GM19025 (cell line): ENCODE results near the gene AUTS2.

Experiments
- ATAC-seq: cut with Tn5 transposase; IDR thresholded peaks from one replicate; pipeline ENCODE4 v1.9.1; 2021; ENCODE audit warnings: mild to moderate bottlenecking, low read depth, moderate library complexity; ENCODE audit not compliant: unreplicated experiment

Gene AUTS2

DNA sequence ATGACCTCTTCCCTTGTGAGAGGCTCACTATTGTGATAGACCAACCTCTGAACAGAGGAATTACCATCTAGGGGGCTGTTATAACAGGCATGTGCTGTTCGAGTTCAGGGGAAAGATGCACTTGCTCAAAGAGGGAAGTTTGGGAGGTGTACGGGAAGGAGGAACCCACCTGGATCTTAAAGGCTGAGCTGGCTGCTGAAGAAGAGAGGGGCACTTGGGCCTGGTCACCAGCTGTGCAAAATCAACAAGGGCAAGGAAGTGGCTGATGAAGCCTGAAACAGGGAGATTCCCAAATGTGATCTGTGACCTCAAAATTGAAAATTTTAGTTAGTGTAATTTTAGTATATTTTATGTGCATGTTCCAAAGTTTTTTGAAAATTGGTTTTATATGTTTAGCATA lies 407.2 kb downstream of the AUTS2 start:
- ATAC-seq, result no peak

DNA sequence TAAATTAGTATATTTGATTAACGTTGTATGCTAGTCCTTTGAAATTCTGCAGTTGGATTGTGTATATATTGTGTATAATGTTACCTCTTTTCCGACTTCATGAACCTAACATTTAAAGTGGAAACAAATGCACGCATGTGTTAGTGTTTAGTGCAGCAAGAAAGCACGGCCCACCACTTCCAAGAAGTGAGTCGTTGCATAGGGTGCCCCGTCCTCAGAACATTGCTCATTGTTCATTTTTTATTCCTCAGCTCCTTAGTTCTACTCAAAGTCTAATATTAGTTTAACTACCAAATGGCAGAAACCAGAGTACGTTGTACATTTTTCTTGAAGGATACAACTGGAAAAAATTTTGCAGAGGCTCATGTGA lies 407.6 kb downstream of the AUTS2 start:
- ATAC-seq, result no peak

DNA sequence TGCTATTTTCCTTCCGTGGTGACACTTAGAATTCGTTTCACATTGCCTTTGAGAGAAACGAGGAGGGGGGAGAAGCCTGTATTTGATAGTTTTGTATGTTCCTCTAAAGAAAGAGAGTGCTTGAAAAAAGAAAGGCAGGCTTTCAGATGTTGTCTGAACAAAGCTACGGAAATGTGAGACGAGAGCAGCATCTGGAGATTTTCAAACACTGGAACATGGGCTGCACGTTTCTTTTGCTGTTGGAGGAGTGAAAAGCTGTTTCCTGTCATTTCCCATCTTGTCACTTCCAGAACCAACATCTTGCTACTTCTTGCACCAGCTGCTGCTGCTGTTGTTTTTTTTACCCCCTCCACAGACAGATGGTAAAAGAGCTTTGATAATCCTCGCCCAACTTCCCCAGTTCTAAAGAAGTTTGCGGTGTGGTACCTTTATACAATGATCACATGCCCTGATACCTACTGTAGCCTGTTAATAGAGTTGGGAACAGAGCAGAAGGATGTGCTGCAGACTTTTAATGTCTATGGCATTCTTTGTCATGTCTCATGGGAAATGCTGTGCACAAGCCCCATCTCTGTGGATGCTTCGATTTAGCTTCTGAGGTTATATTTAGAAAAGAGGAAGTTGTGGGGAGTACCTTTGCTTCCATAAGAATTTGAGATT lies 408.1 kb downstream of the AUTS2 start:
- ATAC-seq, result no peak

- ATAC-seq, result no peak
These were observed 410.2 kb downstream of the AUTS2 start for GRCh38 chr7:70008466-70008865.

DNA sequence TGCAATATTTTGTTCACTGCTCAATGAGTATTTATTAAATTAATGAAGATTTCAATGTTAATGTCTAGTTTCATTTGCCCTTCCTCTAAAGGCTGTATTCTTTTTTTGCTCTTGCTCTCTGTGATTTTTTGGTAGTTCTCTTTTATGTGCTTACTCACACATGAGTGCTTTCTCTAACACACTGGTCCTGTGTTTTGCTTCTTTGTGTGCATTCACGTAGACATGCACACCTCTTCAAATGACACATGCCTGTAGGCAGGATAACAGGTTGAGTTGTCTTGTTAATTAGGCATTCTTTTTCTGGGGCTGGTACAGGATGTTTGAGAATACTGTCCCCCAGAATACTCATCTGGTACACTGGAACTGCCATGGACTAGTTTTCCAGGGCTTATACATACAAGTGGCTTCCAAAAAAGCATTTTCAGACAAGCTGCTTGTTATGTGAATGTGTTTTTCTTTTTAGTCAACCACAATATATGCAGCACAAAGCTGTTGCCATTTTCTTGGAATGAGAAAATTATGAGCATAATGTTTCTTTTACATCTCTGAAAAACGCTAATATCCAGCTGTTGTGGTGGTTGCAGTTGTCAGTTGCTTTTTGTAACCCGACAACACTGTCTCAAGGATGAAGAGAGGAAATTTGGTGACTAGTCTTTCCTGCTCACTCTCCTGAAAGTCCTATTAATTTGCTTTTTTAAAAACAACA lies 416.4 kb downstream of the AUTS2 start:
- no peak for ATAC-seq

DNA sequence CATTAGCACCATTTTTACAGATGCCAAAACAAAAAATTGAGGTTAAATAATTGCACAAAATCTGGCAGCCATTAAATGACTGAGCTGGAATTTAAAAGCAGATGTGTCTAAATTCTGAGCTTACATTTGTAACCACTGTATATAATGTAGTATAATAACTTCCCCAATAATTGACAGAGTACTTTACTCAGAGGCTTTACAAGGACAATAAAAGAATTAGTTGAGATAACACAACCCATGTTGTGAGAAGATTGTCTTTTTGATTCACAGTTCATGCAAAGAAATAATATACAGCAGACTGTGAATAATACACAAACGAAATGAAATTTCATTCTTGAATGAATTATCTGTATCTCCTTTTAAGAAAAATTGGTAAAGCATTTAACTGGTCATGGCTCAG lies 417.1 kb downstream of the AUTS2 start:
- ATAC-seq, result no peak

DNA sequence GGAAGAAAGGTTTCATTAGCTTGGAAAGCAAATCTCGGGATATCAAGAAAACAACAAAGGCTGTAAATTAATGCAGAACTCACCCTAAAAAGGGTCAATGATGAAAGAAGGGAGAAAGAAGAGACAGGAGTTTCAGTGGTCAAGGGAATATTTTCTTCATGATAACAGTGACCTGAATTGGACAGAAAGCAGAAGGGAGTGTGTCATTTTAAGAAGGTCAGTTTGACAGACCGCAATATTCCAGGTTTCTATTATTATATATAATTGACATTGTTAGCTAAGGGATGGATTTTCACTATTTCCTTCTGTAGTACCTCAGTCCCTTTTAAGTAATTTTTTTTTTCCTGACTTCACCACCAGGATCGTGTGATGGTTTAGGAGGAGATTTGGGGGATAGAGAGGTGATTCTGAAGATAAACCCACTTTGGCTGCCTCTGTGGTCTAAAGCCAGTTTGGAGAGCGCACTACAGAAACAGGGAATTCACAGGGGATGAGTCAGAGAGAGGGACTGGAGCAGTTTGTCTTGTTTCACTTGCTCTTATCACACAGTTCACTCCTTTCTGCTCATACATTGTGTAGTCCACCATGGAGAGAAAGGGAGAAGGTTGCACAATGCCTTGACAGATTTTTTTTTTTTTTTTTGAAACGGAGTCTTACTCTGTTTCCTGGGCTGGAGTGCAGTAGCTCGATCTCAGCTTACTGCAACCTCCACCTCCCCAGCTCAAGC lies 417.9 kb downstream of the AUTS2 start:
- ATAC-seq, result no peak

GRCh38 chr7:70017357-70017756 lies 419.1 kb downstream of the AUTS2 start:
- no peak for ATAC-seq

- ATAC-seq, result no peak
These were observed 420.4 kb downstream of the AUTS2 start for GRCh38 chr7:70018700-70019099.

GRCh38 chr7:70027867-70028266 lies 429.6 kb downstream of the AUTS2 start:
- ATAC-seq, result no peak

DNA sequence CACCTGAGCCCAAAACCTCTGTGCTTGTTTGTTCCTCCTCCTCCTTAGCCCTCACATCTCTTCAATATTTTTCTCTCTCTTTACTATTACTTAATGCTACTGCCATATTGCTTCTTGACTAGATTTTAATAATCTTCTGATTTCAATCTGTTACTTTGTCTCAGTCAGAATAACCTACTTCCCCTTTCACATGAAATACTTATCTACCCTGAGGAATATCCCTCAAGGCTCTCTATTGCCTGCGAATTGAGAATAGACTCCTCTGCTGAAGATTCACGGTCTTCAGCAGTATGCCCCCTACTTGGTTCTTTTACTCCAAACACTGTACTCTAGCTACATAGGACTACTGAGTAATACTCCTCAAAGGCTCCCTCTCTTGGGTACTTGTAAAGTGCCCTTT lies 430.3 kb downstream of the AUTS2 start:
- no peak for ATAC-seq

GRCh38 chr7:70029993-70030392 lies 431.7 kb downstream of the AUTS2 start:
- no peak for ATAC-seq

GRCh38 chr7:70030745-70031144 lies 432.5 kb downstream of the AUTS2 start:
- ATAC-seq, result no peak

DNA sequence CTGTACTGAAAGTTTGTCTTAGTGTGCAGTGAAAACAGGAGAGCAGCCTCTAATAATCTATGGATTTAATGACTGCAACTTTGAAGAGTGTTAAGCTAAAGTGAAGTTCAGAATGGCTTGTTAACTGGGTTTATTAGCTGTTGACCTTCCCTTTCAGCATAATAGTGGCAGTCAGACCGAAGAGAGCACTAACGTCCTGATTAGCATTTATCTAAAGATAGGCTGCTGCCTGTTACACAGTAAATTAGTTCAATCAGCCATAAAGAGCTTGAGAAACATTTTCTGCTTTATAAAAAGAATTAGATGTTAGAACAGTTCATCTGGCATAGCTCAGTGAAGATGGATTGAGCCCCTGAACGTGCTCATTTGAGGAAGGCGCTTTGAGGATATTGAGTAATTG lies 433.0 kb downstream of the AUTS2 start:
- ATAC-seq, result no peak

DNA sequence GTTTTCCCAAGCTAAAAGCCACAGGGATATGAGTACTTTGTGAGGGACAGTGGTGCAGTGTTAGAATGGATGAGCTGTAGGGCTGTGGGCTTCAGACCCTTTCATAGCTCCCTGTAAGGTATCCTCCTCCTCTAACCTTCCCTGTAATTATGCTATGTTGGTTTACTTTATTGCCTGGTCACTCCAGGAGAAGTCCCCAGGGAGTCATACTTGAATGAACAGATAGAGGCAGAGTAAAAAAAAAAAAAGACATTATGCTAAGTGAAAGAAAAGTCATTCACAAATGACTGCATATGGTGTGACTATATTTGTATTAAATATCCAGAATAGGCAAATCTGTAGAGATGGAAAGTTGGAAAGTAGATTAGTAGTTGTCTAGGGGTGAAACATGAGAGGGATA lies 434.4 kb downstream of the AUTS2 start:
- no peak for ATAC-seq

DNA sequence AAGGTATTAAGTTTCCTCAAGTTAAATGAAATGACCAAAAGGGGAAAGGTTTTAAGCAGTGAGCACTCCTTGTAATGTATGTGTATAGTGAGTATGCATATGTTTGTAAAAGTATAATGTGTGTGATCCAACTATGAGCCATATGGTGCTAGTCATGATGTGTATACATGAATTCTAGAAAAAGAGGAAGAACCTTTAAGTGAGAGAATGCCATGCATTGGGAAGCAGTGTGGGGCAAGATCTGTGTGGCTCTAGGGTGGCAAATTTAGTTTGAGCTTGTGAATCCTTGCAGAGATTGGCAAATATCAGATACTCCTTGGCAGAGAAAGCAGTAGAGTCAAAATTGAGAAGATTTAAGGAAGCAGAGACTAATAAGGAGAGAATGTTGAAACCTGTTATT lies 435.0 kb downstream of the AUTS2 start:
- ATAC-seq, result no peak

GRCh38 chr7:70034999-70035398 lies 436.7 kb downstream of the AUTS2 start:
- no peak for ATAC-seq

DNA sequence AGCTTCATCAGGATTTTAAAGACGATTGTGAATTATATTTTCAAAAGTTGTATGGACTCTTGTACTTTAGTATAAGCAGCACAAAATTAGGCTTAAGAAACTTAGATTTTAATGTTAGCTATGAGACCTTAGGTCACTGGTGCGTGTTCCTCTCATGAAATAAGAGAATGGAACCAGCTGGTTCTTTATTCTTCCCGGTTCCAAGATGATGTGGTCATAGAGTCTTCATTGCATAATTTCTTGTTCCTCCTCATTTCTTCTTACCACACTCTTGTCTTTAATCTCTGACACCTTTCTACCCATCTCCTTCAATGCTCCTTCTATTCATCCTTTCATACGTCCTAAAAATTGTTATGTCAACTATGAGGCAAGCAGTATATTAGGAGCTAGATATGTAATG lies 437.2 kb downstream of the AUTS2 start:
- ATAC-seq, result no peak

- no peak for ATAC-seq
These were observed 437.7 kb downstream of the AUTS2 start for GRCh38 chr7:70035955-70036354.

DNA sequence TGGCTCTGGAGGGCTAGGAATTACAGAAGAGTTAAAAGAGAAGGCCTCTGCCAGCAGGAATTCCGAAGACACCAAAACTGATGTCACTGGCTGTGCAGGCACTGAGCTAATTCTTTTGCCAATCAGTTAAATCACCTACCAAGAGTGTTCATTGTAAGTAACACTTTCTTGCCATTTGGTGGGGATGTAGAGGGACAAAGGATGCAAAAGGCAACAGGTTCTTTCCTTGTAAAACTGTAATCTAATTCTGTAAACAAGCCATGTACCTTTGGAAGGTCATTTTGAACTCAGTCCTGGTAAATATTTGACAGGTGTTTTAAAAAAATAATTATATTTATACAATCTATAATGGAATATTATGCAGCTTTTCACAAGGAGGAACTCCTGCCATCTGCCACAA lies 438.4 kb downstream of the AUTS2 start:
- ATAC-seq, result no peak

DNA sequence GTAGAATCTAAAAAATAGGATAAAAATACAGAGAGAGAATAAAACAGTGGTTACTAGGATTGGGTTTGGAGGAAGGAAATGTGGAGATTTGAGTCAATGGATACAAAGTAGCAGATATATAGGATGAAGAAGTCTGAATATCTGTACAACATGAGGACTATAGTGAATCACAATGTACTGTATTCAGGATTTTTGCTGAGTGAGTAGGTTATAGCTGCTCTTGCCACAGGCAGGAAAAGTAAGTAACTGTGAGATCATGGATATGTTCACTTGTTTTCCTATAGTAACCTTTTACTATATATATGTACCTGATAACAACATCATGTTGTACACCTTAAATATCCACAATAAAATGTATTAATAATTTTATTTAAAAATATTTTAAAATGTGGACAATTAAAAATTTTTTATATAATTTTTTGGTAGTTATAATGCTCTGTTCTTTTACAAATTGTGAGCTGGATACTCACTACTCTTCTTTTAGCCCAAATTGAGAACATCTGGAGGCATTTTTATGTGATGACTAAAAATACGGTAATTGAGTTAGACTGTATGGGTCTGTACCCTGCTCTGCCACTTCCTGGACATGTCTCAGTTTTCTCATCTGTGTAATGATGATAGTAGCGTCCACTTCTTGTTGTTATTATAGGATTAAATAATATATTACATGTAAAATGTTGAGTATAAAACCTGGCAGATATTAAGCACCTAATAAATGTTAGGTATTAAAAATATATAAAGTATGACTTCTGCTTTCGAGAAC lies 439.1 kb downstream of the AUTS2 start:
- ATAC-seq, result no peak
